ENCODE data around the gene RAB11FIP4.

DNA sequence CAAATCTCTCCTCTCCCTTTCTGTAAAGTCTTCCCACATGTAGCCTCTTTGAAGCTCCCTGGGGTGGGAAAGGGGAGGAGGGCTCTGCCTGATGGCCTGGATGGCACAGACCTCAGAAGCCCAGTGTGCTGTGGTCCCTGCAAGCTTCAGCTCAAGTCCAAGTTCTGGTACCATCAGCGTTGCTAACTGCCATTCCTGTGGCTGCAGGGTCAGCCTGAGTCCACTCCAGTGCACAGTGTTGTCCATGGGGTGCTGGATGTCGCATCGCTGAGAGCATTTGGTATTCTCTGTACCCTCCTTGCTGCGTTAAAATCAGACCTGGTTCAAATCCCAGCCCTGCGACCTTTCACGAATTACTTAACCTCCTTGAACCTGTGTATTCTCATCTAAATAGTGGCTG is 105.1 kb downstream of the RAB11FIP4 start:
- TF ChIP-seq, protein P1, sequence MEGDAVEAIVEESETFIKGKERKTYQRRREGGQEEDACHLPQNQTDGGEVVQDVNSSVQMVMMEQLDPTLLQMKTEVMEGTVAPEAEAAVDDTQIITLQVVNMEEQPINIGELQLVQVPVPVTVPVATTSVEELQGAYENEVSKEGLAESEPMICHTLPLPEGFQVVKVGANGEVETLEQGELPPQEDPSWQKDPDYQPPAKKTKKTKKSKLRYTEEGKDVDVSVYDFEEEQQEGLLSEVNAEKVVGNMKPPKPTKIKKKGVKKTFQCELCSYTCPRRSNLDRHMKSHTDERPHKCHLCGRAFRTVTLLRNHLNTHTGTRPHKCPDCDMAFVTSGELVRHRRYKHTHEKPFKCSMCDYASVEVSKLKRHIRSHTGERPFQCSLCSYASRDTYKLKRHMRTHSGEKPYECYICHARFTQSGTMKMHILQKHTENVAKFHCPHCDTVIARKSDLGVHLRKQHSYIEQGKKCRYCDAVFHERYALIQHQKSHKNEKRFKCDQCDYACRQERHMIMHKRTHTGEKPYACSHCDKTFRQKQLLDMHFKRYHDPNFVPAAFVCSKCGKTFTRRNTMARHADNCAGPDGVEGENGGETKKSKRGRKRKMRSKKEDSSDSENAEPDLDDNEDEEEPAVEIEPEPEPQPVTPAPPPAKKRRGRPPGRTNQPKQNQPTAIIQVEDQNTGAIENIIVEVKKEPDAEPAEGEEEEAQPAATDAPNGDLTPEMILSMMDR (conservative IDR thresholded peaks at IDR 0.05 in 1 of 2, IDR thresholded peaks at IDR 0.05 in 1 of 2; ENCODE audit: low read depth in 1 of 2, low read length in 2 of 2): no peak
- TF ChIP-seq EZH2 (IDR thresholded peaks at IDR 0.05; ENCODE audit: low read length, missing control alignments): no peak
